Measurements from ENCODE around the gene CLCC1. TPM values are rescaled to one million over a fixed set of nuclear protein-coding genes. Genes with fewer than 3 reads are reported as not detected.
"Not testable (repeated sequence)": the region's sequence is repeated elsewhere in the genome, so short reads cannot be mapped to it uniquely, and the experiment has no call there.

Gene CLCC1
- total RNA-seq, 1 donor from 2014 or later = 23.4 TPM

DNA sequence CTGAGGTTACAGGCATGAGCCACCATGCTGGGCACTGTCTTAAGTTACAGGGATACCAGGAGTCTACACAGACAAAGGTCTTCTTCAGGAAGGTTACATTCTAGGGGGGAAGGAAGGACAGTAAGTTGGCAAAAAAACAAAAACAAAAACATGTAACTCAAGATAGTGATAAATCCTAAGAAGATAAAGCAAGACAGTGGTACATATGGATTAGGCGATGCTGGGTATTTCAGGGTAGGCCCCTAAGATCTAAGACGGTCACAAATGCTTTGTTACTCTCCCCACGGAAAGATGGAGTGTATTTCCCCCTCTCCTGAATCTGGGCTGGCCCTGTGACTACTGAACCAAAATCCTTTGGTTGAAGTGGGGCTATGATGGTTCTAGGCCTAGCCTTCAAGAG is 8.2 kb downstream of the CLCC1 start:
- H3K27ac Mint-ChIP-seq = no peak overlapping the region
- intact Hi-C loops (cut with micrococcal nuclease) = no loop called here

DNA sequence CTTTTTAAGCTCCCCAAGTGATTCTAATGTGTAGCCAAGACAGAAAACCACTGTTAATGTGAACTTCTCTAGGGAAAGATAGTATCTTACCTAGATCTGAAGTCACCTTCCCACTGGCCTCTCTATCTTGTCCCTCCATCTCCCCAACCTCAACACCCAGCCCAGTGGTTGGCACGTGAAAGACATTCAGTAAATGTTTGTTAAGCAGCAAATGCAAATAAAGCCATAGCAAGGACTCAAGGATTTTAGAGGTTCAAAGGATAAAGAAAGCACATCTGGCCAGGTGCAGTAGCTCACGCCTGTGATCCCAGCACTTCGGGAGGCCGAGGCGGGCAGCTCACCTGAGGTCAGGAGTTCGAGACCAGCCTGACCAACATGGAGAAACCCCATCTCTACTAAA is 9.8 kb downstream of the CLCC1 start:
- peaks cover 34% of the 10 kb centered on the region for H3K36me3 Mint-ChIP-seq (ENCODE audit: low read depth)
- H3K4me1 Mint-ChIP-seq (ENCODE audit: low read depth) = peaks cover 46% of the 10 kb centered on the region
- H3K9me3 Mint-ChIP-seq = no peaks in the 10 kb centered on the region
- H3K4me3 Mint-ChIP-seq = no peak overlapping the region
- no peak overlapping the region for H3K27ac Mint-ChIP-seq
- no peak for DNase-seq (ENCODE audit: low spot score)
- H3K27me3 Mint-ChIP-seq (ENCODE audit: insufficient read depth) = peaks cover 2% of the 10 kb centered on the region
- intact Hi-C loops (cut with micrococcal nuclease) = no loop called here

More for the DNA sequence above, 8.2 kb downstream of the CLCC1 start:
- Mint-ChIP-seq H3K4me1 (ENCODE audit: low read depth) (peaks cover 44% of the 10 kb centered on the region), H3K9me3 (no peaks in the 10 kb centered on the region), H3K36me3 (ENCODE audit: low read depth) (peaks cover 33% of the 10 kb centered on the region), H3K27me3 (ENCODE audit: insufficient read depth) (peaks cover 4% of the 10 kb centered on the region), H3K4me3 (no peak overlapping the region)
- DNase-seq (ENCODE audit: low spot score) = no peak

DNA sequence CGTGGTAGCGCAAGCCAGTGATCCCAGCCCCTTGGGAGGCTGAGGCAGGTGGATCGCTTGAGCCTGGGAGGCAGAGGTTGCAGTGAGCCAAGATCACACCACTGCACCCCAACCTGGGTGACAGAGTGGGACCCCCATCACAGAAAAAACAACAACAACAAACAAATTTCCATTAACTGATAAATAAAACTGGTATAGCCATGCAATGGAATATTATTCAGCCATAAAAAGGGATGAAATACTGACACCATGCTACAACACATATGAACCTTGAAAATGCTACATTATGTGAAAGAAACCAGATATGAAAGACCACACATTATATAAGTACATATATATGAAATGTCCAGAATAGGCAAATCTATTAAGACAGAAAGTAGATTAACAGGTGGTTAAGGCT is 12.0 kb downstream of the CLCC1 start:
- Mint-ChIP-seq H3K27ac (no peak overlapping the region), H3K4me3 (no peak overlapping the region), H3K9me3 (no peaks in the 10 kb centered on the region), H3K27me3 (ENCODE audit: insufficient read depth) (peaks cover 2% of the 10 kb centered on the region), H3K36me3 (ENCODE audit: low read depth) (peaks cover 35% of the 10 kb centered on the region), H3K4me1 (ENCODE audit: low read depth) (peaks cover 29% of the 10 kb centered on the region)
- intact Hi-C loops (cut with micrococcal nuclease) = no loop called here
- no peak for DNase-seq (ENCODE audit: low spot score)

DNA sequence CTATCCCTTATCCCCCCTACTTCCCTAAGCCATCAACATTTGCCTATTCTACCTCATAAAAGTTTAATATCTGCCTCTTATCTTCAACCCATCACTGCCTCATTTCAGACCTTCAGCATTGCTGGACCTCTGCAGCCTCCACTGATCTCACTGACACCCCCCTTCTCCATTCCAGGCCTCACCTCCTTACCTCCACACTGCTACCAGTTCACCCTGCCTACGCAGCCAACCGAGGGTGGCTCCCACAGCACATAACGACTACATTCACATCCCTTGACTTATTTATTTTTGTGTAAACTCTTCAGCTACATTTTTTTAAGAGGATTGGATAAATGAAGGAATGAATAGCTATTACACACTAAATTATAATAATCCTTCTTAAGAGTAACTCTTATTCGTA is 14.2 kb downstream of the CLCC1 start:
- no peak overlapping the region for H3K27ac Mint-ChIP-seq
- intact Hi-C loops (cut with micrococcal nuclease) = no loop called here

DNA sequence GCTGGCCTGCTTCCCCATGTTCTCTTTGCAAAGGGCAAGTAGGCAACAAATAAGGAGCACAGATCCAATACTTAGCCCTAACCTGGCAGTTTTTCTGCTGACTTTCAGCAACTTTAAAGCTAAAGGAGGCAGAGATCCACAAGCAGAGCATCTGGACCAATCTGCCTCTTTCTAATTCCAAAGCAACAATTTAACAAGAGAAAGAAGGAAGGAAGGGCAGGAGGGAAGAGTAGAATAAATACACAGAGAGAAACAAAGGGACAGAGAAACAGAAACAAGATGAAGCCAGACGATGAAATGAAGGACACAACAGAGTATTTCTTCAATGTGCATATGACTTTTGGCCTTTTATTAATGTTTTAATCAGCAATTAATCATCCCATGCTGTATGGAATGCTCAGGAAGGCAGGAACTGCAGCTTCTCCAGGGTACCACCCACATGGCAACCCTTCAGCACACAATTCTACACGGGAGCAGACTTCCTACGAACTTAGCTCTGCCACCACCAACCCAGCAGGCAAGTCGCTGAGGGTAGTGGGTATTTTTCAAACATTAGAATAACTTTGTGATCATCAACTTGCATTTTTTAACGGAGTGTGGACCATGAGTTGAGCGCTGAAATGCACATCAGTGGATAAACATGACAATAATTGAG is 15.3 kb downstream of the CLCC1 start:
- Mint-ChIP-seq H3K36me3 (ENCODE audit: low read depth) (peaks cover 25% of the 10 kb centered on the region), H3K9me3 (no peaks in the 10 kb centered on the region), H3K27me3 (ENCODE audit: insufficient read depth) (no peaks in the 10 kb centered on the region), H3K4me1 (ENCODE audit: low read depth) (peaks cover 6% of the 10 kb centered on the region), H3K27ac (no peak overlapping the region), H3K4me3 (no peak overlapping the region)
- intact Hi-C loops (cut with micrococcal nuclease) = no loop called here
- DNase-seq (ENCODE audit: low spot score) = no peak

More for the DNA sequence above, 14.2 kb downstream of the CLCC1 start:
- H3K4me3 Mint-ChIP-seq = no peak overlapping the region
- H3K27me3 Mint-ChIP-seq (ENCODE audit: insufficient read depth) = peaks cover 2% of the 10 kb centered on the region
- no peaks in the 10 kb centered on the region for H3K9me3 Mint-ChIP-seq
- H3K4me1 Mint-ChIP-seq (ENCODE audit: low read depth) = peaks cover 15% of the 10 kb centered on the region
- no peak for DNase-seq (ENCODE audit: low spot score)
- H3K36me3 Mint-ChIP-seq (ENCODE audit: low read depth) = peaks cover 25% of the 10 kb centered on the region

DNA sequence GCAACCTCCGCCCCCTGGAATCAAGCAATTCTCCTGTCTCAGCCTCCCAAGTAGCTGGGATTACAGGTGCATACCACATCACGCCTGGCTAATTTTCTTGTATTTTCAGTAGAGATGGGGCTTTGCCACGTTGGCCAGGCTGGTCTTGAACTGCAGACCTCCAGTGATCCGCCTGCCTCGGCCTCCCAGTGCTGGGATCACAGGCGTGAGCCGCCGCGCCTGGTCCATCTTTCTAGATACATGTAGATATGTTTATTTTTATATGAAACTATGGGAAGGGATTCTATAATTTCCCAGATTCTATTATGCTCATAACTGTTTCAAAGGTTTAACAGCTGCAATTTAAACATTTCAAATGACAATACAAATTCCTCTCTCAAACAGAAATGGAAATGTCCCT is 27.1 kb downstream of the CLCC1 start:
- no peaks in the 10 kb centered on the region for H3K4me1 Mint-ChIP-seq (ENCODE audit: low read depth)
- intact Hi-C loops (cut with micrococcal nuclease) = no loop called here
- no peak overlapping the region for H3K4me3 Mint-ChIP-seq
- DNase-seq (ENCODE audit: low spot score) = no peak
- H3K27me3 Mint-ChIP-seq (ENCODE audit: insufficient read depth) = no peaks in the 10 kb centered on the region
- peaks cover 42% of the 10 kb centered on the region for H3K36me3 Mint-ChIP-seq (ENCODE audit: low read depth)
- H3K9me3 Mint-ChIP-seq = no peaks in the 10 kb centered on the region
- H3K27ac Mint-ChIP-seq = no peak overlapping the region

DNA sequence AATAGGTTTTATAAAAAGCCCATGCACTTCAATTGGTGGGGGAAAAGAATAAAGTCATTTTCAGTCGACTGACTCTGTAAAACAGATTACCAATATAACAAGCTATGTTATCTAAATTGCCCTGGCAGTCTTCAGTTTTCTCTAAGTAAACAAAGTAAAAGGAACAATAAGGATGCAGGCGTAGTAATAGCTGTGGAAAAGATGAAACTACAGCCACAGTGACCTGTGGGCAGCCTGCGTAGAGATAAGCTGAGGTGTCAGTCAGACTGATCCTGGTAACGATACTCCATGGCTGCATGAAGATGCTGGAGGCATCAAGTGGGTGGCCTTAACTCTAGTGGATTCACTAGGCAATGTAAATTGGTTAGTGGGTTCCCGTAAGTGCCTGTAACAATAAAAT is 29.3 kb downstream of the CLCC1 start:
- Mint-ChIP-seq H3K4me3 (no peak overlapping the region), H3K4me1 (ENCODE audit: low read depth) (no peaks in the 10 kb centered on the region), H3K9me3 (no peaks in the 10 kb centered on the region), H3K27me3 (ENCODE audit: insufficient read depth) (no peaks in the 10 kb centered on the region), H3K36me3 (ENCODE audit: low read depth) (peaks cover 47% of the 10 kb centered on the region), H3K27ac (no peak overlapping the region)
- DNase-seq (ENCODE audit: low spot score) = no peak
- intact Hi-C loops (cut with micrococcal nuclease) = no loop called here

DNA sequence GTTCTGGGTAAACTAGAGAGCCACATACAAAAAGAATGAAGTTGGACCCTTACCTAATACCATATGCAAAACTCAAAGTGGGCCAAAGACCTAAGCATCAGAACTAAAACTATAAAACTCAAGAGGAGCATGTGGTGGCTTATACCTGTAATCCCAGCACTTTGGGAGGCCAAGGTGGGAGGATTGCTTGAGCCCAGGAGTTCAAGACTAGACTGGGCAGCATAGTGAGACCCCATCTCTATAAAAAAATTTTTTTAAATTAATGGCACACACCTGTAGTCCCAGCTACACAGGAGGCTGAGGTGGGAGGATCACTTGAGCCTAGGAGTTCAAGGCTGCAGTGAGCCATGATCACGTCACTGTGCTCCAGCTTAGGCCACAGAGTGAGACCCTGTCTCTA is 35.7 kb downstream of the CLCC1 start:
- H3K4me3 Mint-ChIP-seq; H3K9me3 Mint-ChIP-seq; DNase-seq (ENCODE audit: low spot score); intact Hi-C loops (cut with micrococcal nuclease); H3K27ac Mint-ChIP-seq; H3K4me1 Mint-ChIP-seq (ENCODE audit: low read depth); H3K27me3 Mint-ChIP-seq (ENCODE audit: insufficient read depth): not testable (repeated sequence)
- peaks cover 28% of the 10 kb centered on the region for H3K36me3 Mint-ChIP-seq (ENCODE audit: low read depth)

DNA sequence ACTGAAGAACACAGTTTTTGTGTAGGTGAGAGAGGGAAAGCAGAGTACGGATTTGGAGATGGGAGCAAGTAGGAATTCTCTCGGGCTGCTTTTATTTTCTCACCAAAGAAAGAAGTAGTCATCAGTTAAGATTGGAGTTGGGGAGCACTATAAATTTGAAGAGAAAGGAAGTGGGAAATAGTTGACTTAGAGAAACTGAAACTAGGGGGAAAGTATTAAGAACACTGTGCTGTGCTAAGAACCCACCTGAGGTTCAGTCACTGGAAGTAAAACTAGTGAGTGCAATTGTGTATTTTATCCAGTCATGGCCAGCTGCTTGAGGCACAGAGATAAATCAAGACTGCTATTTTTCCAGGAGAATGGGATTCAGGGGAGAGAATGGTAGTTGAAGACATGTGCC is 37.4 kb downstream of the CLCC1 start:
- Mint-ChIP-seq H3K27ac (no peak overlapping the region), H3K9me3 (no peaks in the 10 kb centered on the region), H3K4me1 (ENCODE audit: low read depth) (no peaks in the 10 kb centered on the region), H3K4me3 (no peak overlapping the region), H3K36me3 (ENCODE audit: low read depth) (peaks cover 26% of the 10 kb centered on the region), H3K27me3 (ENCODE audit: insufficient read depth) (no peaks in the 10 kb centered on the region)
- DNase-seq (ENCODE audit: low spot score) = no peak
- intact Hi-C loops (cut with micrococcal nuclease) = no loop called here

DNA sequence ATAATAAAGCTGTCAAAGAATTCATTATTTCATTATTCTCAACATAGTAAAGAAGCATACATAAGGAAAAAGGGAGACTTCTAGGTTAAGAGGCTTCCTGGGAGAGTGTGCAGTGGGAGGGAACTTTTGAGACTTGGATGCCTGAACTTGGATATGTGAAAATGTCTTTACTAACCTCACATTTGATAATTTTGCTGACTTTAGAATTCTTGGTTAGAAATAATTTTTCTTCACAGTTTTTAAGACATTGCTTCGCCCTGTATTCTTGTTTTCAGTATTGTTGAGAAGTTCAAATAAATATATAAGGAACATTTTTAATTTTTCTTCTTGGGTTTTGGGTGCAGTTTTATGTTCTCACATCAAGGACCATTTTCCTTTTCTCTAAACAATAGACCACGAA is 46.5 kb downstream of the CLCC1 start:
- Mint-ChIP-seq H3K9me3 (no peaks in the 10 kb centered on the region), H3K27ac (no peak overlapping the region)

More for the DNA sequence above, 46.5 kb downstream of the CLCC1 start:
- DNase-seq (ENCODE audit: low spot score) = no peak
- Mint-ChIP-seq H3K4me3 (no peak overlapping the region), H3K4me1 (ENCODE audit: low read depth) (no peaks in the 10 kb centered on the region), H3K27me3 (ENCODE audit: insufficient read depth) (no peaks in the 10 kb centered on the region), H3K36me3 (ENCODE audit: low read depth) (peaks cover 7% of the 10 kb centered on the region)
- intact Hi-C loops (cut with micrococcal nuclease) = no loop called here

Other genes with a start within 250 kb of the CLCC1 start
- 39.6 and 42.4 TPM in 2 replicates for gene STXBP3, start 216.8 kb downstream of the CLCC1 start, total RNA-seq
- gene AKNAD1, start 106.4 kb downstream of the CLCC1 start, total RNA-seq = not detected in 2 replicates
- 8.4 and 9.5 TPM in 2 replicates for gene GPSM2, start 86.5 kb downstream of the CLCC1 start, total RNA-seq
- 11.5 and 14.4 TPM in 2 replicates for gene WDR47, start 78.6 kb upstream of the CLCC1 start, total RNA-seq
- 28.8 and 32.6 TPM in 2 replicates for gene TAF13, start 112.5 kb upstream of the CLCC1 start, total RNA-seq
- 26.2 and 27.6 TPM in 2 replicates for gene TMEM167B, start 127.3 kb upstream of the CLCC1 start, total RNA-seq
- 32.7 and 38.5 TPM in 2 replicates for gene ELAPOR1, start 150.6 kb upstream of the CLCC1 start, total RNA-seq

Measured in activated T-helper 1 cell treated with anti-CD3 and anti-CD28 coated beads, Interleukin-12 subunit alpha, Interleukin-12 subunit beta, Interleukin-2, Interleukin-4 antibody, amounts not matched to agents 30 ng/mL and 10 ng/mL and 1 ng/mL, durations not matched to agents 14 hours and 24 hours and 36 hours (primary cell).